Mesendoderm (in vitro differentiated cells): ENCODE data around the gene SLC9C2.
"Not testable (repeated sequence)": the region's sequence is repeated elsewhere in the genome, so short reads cannot be mapped to it uniquely, and the experiment has no call there.

Experiments used
- DNase-seq: peaks from one replicate; pipeline ENCODE4 v3.0.0; 2013
- H2AK5ac ChIP-seq: 2 replicates; pipeline ENCODE4 v1.6.1; 2013; ENCODE audit warnings: low read length, inconsistent platforms
- H2BK120ac ChIP-seq: 2 replicates; pipeline ENCODE4 v1.6.1; 2013; ENCODE audit warnings: low read depth, mild to moderate bottlenecking, low read length, moderate library complexity, mixed read lengths
- H2BK15ac ChIP-seq: replicated peaks from 2 replicates; pipeline ENCODE4 v1.6.1; 2013; ENCODE audit warnings: low read depth, mild to moderate bottlenecking, moderate library complexity
- H2BK5ac ChIP-seq: 2 replicates; pipeline ENCODE4 v1.6.1; 2013; ENCODE audit warnings: low read length, inconsistent platforms
- H3K18ac ChIP-seq: 2 replicates; pipeline ENCODE4 v1.6.1; 2013; ENCODE audit warnings: mild to moderate bottlenecking, low read length, mixed read lengths
- H3K23ac ChIP-seq: one replicate; pipeline ENCODE4 v1.6.1; 2013; ENCODE audit warnings: low read length
- H3K27ac ChIP-seq: 2 replicates; pipeline ENCODE4 v1.5.1; 2013; ENCODE audit warnings: low read depth, mild to moderate bottlenecking, inconsistent platforms, low read length, moderate library complexity
- H3K27me3 ChIP-seq: 2 replicates; pipeline ENCODE4 v1.6.1; 2013; ENCODE audit warnings: low read length, control low read depth, mild to moderate bottlenecking, inconsistent platforms; ENCODE audit not compliant: insufficient read depth, poor library complexity
- H3K36me3 ChIP-seq: 2 replicates; pipeline ENCODE4 v1.6.1; 2013; ENCODE audit warnings: low read length, inconsistent platforms; ENCODE audit not compliant: control insufficient read depth, insufficient read depth
- H3K4ac ChIP-seq: one replicate; pipeline ENCODE4 v1.6.1; 2013; ENCODE audit warnings: low read depth, mild to moderate bottlenecking, low read length, moderate library complexity
- H3K4me1 ChIP-seq: 2 replicates; pipeline ENCODE4 v1.6.1; 2013; ENCODE audit warnings: low read depth, low read length, inconsistent platforms; ENCODE audit not compliant: control insufficient read depth
- H3K4me2 ChIP-seq: 2 replicates; pipeline ENCODE4 v1.6.1; 2013; ENCODE audit warnings: low read length
- H3K4me3 ChIP-seq: 2 replicates; pipeline ENCODE4 v1.5.1; 2013; ENCODE audit warnings: mild to moderate bottlenecking, low read length
- H3K56ac ChIP-seq: one replicate; pipeline ENCODE4 v1.6.1; 2013; ENCODE audit warnings: low read length
- H3K79me1 ChIP-seq: 2 replicates; pipeline ENCODE4 v1.6.1; 2013; ENCODE audit warnings: low read length, inconsistent platforms
- H3K79me2 ChIP-seq: 2 replicates; pipeline ENCODE4 v1.6.1; 2013; ENCODE audit warnings: mild to moderate bottlenecking, low read length; ENCODE audit not compliant: control insufficient read depth, insufficient read depth
- H3K9ac ChIP-seq: 2 replicates; pipeline ENCODE4 v1.6.1; 2013; ENCODE audit warnings: low read length, inconsistent platforms
- H4K5ac ChIP-seq: one replicate; pipeline ENCODE4 v1.6.1; 2013; ENCODE audit warnings: low read length
- H4K8ac ChIP-seq: one replicate; pipeline ENCODE4 v1.6.1; 2013; ENCODE audit warnings: low read depth, mild to moderate bottlenecking, control low read depth, low read length, moderate library complexity
- WGBS: extraction: QIAGEN DNeasy Blood & Tissue Kit; methylation state at CpG from one replicate; pipeline ENCODE4 v1.1.7; 2013; ENCODE audit warnings: low lambda C conversion rate, missing lambda C conversion rate; ENCODE audit not compliant: insufficient coverage; ENCODE audit errors: extremely low coverage; 5-methylcytosine and 5-hydroxymethylcytosine counted together

SLC9C2 gene

GRCh38 chr1:173474780-173475421 is 128.0 kb downstream of the SLC9C2 start:
- H3K4me3 ChIP-seq, H4K5ac ChIP-seq, H2AK5ac ChIP-seq, H3K18ac ChIP-seq, H3K4me1 ChIP-seq, H3K36me3 ChIP-seq, H3K79me1 ChIP-seq, H2BK15ac ChIP-seq, H3K27me3 ChIP-seq, H2BK5ac ChIP-seq, H3K4ac ChIP-seq, H3K23ac ChIP-seq, H2BK120ac ChIP-seq, H4K8ac ChIP-seq: not testable (repeated sequence)
- Histone ChIP-seq H3K4me2 (peak overlapping the region; percentile 29), H3K9ac (peak overlapping the region; percentile 41), H3K56ac (peak overlapping the region; percentile 84), H3K79me2 (peaks cover 30% of the 10 kb centered on the region), H3K27ac (peak overlapping the region; percentile 81)
- no CpG with 5 or more reads among the region's 17 CpGs for WGBS
- peak; percentile 79 for DNase-seq

- Histone ChIP-seq H3K23ac (no peak overlapping the region), H3K27me3 (no peaks in the 10 kb centered on the region), H3K56ac (peak overlapping the region; percentile 43), H4K8ac (no peak overlapping the region), H3K4me1 (peaks cover 2% of the 10 kb centered on the region), H3K79me2 (peaks cover 25% of the 10 kb centered on the region), H3K18ac (peak overlapping the region; percentile 77), H4K5ac (no peak overlapping the region), H2BK120ac (peak overlapping the region; percentile 88), H3K4me3 (no peak overlapping the region), H2BK15ac (no peak overlapping the region), H3K79me1 (peaks cover 5% of the 10 kb centered on the region), H2BK5ac (peak overlapping the region; percentile 19), H3K36me3 (no peaks in the 10 kb centered on the region), H3K9ac (no peak overlapping the region), H2AK5ac (no peak overlapping the region), H3K27ac (peak overlapping the region; percentile 63), H3K4ac (peak overlapping the region; percentile 41), H3K4me2 (no peak overlapping the region)
- DNase-seq = peak; percentile 39
- WGBS = no CpG with 5 or more reads among the region's 5 CpGs
Observed at GRCh38 chr1:173474097-173474779, 128.6 kb downstream of the SLC9C2 start.

- Histone ChIP-seq H3K4me2 (no peak overlapping the region), H4K5ac (no peak overlapping the region), H3K9ac (no peak overlapping the region), H3K4me3 (no peak overlapping the region), H3K79me2 (peaks cover 19% of the 10 kb centered on the region), H3K36me3 (no peaks in the 10 kb centered on the region), H2AK5ac (no peak overlapping the region), H3K27ac (peak overlapping the region; percentile 52), H3K4me1 (peaks cover 2% of the 10 kb centered on the region), H3K27me3 (no peaks in the 10 kb centered on the region), H2BK5ac (no peak overlapping the region), H3K18ac (peak overlapping the region; percentile 80), H4K8ac (no peak overlapping the region), H3K56ac (no peak overlapping the region), H2BK15ac (no peak overlapping the region), H3K23ac (no peak overlapping the region), H3K79me1 (peaks cover 5% of the 10 kb centered on the region), H3K4ac (no peak overlapping the region), H2BK120ac (peak overlapping the region; percentile 88)
- no CpG with 5 or more reads among the region's 2 CpGs for WGBS
- DNase-seq = no peak
Observed at GRCh38 chr1:173473599-173474011, 129.3 kb downstream of the SLC9C2 start.

GRCh38 chr1:173470608-173471007 is 132.3 kb downstream of the SLC9C2 start:
- H2BK15ac ChIP-seq = no peak overlapping the region
- no CpG with 5 or more reads among the region's 4 CpGs for WGBS
- no peak overlapping the region for H3K23ac ChIP-seq
- H2BK120ac ChIP-seq = no peak overlapping the region
- no peak overlapping the region for H3K27ac ChIP-seq
- DNase-seq = no peak
- no peaks in the 10 kb centered on the region for H3K27me3 ChIP-seq
- no peaks in the 10 kb centered on the region for H3K4me1 ChIP-seq
- H3K36me3 ChIP-seq = no peaks in the 10 kb centered on the region
- H3K79me2 ChIP-seq = no peaks in the 10 kb centered on the region
- no peak overlapping the region for H3K18ac ChIP-seq
- H3K9ac ChIP-seq = no peak overlapping the region
- H3K56ac ChIP-seq = no peak overlapping the region
- H3K4ac ChIP-seq = no peak overlapping the region
- H3K4me2 ChIP-seq = no peak overlapping the region
- H2BK5ac ChIP-seq = no peak overlapping the region
- H2AK5ac ChIP-seq = no peak overlapping the region
- no peak overlapping the region for H4K8ac ChIP-seq
- H4K5ac ChIP-seq = no peak overlapping the region
- H3K4me3 ChIP-seq = no peak overlapping the region
- peaks cover 3% of the 10 kb centered on the region for H3K79me1 ChIP-seq

- no peak overlapping the region for H3K56ac ChIP-seq
- no peak overlapping the region for H3K9ac ChIP-seq
- H3K23ac ChIP-seq = no peak overlapping the region
- no peak overlapping the region for H2BK5ac ChIP-seq
- no peaks in the 10 kb centered on the region for H3K27me3 ChIP-seq
- H3K4me2 ChIP-seq = no peak overlapping the region
- H3K4me1 ChIP-seq = no peaks in the 10 kb centered on the region
- H3K79me1 ChIP-seq = peaks cover 3% of the 10 kb centered on the region
- H3K4ac ChIP-seq = no peak overlapping the region
- no peak overlapping the region for H3K4me3 ChIP-seq
- H2BK15ac ChIP-seq = no peak overlapping the region
- no CpG with 5 or more reads among the region's 3 CpGs for WGBS
- DNase-seq = no peak
- no peak overlapping the region for H2AK5ac ChIP-seq
- H4K8ac ChIP-seq = no peak overlapping the region
- H3K18ac ChIP-seq = no peak overlapping the region
- no peak overlapping the region for H2BK120ac ChIP-seq
- H3K79me2 ChIP-seq = no peaks in the 10 kb centered on the region
- no peak overlapping the region for H4K5ac ChIP-seq
- no peaks in the 10 kb centered on the region for H3K36me3 ChIP-seq
- H3K27ac ChIP-seq = no peak overlapping the region
Observed at GRCh38 chr1:173469656-173470055, 133.2 kb downstream of the SLC9C2 start.
